HG03060 (cell line): ENCODE measurements around the gene POFUT1.

Experiments
- ATAC-seq: cut with Tn5 transposase; IDR thresholded peaks from one replicate; pipeline ENCODE4 v1.9.1; 2021; ENCODE audit warnings: low read depth, moderate number of reproducible peaks; ENCODE audit not compliant: unreplicated experiment

The POFUT1 gene

GRCh38 chr20:32205843-32206759 lies 1.6 kb upstream of the POFUT1 start:
- no peak for ATAC-seq

GRCh38 chr20:32206760-32207625 lies 687 bp upstream of the POFUT1 start:
- no peak for ATAC-seq

GRCh38 chr20:32208499-32209154 lies 947 bp downstream of the POFUT1 start:
- no peak for ATAC-seq

- ATAC-seq, result no peak
Observed at GRCh38 chr20:32209850-32210605, 2.3 kb downstream of the POFUT1 start.

DNA sequence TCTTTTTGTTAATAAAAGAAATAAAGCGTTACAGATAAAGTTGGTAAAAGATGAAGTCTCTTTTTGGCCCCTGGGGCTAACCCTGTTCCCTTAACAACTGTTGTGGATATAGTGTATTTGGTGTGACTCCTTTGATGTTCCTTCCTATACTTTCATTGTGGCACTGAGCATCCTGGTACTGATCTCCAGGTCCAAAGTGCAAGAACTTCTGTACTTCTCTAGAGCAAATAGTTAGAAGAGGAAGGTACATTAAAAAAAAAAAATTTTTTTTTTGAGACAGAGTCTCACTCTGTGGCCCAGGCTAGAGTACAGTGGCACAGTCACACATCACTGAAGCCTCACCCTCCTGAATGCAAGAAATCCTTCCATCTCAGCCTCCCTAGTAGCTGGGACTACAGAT lies 6.2 kb downstream of the POFUT1 start:
- no peak for ATAC-seq

- no peak for ATAC-seq
Observed at GRCh38 chr20:32215147-32215546, 7.5 kb downstream of the POFUT1 start.

GRCh38 chr20:32215729-32216128 lies 8.0 kb downstream of the POFUT1 start:
- ATAC-seq, result no peak

GRCh38 chr20:32216179-32217142 lies 8.8 kb downstream of the POFUT1 start:
- no peak for ATAC-seq

DNA sequence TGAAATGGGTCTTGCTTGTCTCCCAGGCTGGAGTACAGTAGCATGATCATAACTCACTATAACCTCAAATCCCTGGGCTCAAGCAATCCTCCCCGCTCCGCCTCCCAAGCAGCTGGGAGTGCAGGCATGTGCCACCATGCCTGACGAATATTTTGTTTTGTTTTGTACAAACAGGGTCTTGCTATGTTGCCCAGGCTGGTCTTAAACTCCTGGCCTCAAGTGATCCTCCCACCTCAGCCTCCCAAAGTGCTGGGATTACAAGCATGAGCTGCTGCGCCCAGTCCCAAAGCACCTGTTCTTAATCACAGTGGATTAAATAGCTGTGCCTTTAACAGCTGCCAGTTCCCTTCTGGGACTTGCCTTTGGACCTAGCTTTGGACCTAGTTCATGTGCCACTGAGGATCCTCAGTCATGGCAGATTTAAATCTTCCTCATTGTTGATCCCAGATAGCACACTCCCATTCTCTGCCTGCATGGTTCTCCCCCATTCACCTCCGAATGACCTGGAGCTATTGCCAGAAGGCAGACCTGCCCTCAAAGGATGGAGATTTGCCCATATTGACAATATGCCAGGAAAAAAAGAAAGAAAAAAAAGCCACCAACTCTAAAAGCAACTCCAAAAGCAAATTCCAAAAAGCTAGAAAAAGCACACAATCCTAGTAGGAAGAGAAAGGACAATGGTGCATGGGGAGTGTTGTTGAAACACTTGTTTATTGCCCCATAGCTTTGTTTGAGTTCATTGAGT lies 10.6 kb downstream of the POFUT1 start:
- ATAC-seq, result no peak

DNA sequence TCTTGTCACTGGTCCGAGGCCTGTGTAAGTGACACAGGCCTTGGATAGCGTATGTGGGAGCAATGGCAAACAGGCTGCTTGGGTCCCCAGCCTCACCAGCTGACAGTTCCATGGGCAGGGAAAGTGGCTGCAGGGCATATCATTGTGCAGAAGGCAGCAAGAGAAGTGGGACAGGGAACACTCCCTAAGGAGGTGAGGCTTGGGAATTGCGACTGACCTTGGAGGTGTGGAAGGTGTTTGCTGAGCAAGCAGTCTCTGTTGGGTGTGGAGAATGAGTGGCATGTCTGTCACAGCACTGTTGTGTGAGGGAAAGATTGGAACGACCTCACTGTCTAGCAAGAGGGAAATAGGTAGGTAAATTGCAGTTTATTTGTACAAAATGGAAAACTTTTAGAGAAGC lies 16.8 kb downstream of the POFUT1 start:
- no peak for ATAC-seq

DNA sequence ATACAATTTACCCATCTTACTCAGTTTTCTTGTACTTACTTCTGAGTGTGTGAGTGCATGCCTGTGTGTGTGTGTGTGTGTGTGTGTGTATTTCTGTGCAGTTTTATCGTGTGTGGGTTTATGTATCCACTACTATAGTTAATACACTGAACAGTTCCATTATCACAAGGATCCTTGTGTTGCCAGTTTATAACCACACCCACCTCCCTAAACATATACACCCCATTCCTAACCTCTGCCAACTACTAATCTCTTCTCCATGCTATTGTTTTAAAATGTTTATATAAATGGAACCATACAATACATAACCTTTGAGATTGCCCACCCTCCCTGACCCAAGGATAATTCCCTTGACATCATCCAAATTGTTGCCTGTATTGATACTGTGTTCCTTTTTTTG lies 18.7 kb downstream of the POFUT1 start:
- no peak for ATAC-seq

DNA sequence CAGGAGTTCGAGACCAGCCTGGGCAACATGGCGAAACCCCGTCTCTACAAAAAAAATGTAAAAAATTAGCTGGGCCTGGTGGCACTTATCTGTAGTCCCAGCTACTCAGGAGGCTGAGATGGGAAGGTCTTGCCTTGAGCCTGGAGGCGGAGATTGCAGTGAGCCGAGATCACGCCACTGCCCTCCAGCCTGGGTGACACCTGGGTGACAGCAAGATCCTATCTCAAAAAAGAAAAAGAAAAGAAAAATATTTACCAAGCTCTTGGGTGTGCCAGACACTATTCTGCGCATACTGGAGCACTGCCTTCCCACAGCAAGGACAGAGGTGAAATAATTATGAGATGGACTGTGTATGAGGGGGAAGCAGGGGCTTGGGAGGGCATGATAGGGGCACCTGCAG lies 19.6 kb downstream of the POFUT1 start:
- no peak for ATAC-seq

GRCh38 chr20:32227744-32228688 lies 20.3 kb downstream of the POFUT1 start:
- ATAC-seq, result no peak

GRCh38 chr20:32229251-32229747 lies 21.6 kb downstream of the POFUT1 start:
- ATAC-seq, result no peak

- no peak for ATAC-seq
Observed at GRCh38 chr20:32230707-32231106, 23.0 kb downstream of the POFUT1 start.

DNA sequence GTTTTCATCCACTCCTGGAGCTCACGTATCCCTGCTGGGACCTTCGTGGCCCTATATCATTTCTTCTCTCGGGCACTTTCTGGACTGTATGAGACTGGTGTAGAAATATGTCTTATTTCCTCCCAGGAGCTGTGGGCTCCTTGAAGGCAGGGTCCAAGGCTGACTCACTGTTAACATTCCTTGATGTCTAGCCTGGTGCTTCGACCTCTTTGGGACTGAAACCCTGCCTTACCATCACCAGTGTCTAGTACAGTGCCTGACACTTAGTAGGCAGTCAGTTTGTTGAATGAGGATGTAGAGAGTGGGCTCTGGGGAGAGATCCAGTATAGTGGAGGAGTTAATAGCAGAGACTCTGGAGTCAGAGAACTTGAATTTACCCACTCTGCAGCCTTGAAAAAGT lies 23.6 kb downstream of the POFUT1 start:
- no peak for ATAC-seq

DNA sequence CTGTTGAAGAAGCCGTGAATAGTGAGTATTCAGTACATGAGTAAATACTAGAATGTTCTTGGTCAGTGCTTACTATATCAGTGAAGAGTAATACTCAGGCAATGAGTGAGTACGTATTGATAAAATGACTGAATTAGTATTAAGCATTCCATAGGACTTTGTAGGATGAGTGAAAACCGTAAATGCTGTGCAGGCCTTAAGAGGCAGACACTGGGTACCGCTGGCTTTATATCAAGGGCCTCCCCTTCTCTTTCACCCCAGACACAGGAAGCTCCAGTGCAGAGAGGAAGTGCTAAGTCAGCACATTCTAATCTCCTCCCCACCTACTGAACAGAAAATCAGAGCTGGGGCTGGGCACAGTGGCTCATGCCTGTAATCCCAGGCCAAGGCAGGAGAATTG lies 24.2 kb downstream of the POFUT1 start:
- ATAC-seq, result no peak
